Omental fat pad (tissue), 4 donors: ENCODE data around the gene BAD. TPM values are rescaled to one million over a fixed set of nuclear protein-coding genes. Genes with fewer than 3 reads are reported as not detected.

Source experiments
- ATAC-seq: fragments of 150-250 bp; one replicate; pipeline ENCODE4 v1.9.1; 2016; ENCODE audit warnings: mild to moderate bottlenecking, moderate library complexity; ENCODE audit not compliant: low FRiP score
- DNase-seq: peaks from one replicate; pipeline ENCODE4 v3.0.0-alpha.2; 2019; ENCODE audit warnings: low spot score
- total RNA-seq, 4 donors: library from RNA; depleted of rRNA; stranded (reverse); fragments of >200 nt; gene quantifications; one replicate each; pipeline ENCODE4 v1.1.0, GENCODE V29; 2016
- TF ChIP-seq, protein P1 (sequence below), 3 donors: fragments of 450-650 bp; IDR thresholded peaks; one replicate each; pipeline ENCODE4 v1.5.1; 2016 to 2017; ENCODE audit warnings: antibody characterized with exemption in 3 of 3, mild to moderate bottlenecking in 3 of 3, moderate library complexity in 2 of 3

BAD gene
- total RNA-seq, 4 donors from 2014 or later: 47.9 to 89.7 (median 78.8) TPM

DNA sequence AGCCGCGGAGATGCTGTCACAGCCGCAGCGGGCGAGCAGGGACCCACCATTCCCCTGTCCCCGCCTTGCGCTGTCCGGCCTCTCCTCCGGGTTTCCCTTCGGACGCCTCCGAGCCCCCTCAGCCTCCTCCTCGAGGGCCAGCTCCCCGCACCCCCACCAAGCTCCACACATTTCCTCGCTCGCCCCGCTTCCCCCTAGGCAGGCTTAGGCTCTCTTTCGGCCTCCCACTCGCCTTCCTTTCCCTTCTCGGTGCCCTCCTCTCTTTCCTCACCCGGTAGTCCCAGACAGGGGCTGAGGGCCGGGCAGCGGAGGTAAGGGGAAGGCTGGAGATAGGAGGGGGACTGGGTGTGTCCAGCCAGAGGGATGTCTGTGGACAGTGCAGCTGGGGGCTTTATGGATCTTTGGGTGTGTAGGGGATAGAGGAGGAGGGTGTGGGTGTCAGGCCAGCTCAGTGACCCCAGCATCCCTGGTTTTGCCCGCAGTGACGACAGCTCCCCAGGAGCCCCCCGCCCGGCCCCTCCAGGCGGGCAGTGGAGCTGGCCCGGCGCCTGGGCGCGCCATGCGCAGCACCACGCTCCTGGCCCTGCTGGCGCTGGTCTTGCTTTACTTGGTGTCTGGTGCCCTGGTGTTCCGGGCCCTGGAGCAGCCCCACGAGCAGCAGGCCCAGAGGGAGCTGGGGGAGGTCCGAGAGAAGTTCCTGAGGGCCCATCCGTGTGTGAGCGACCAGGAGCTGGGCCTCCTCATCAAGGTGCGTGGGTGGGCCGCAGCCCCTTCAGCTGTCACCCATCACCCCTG is 8.2 kb upstream of the BAD start:
- TF ChIP-seq, protein P1, sequence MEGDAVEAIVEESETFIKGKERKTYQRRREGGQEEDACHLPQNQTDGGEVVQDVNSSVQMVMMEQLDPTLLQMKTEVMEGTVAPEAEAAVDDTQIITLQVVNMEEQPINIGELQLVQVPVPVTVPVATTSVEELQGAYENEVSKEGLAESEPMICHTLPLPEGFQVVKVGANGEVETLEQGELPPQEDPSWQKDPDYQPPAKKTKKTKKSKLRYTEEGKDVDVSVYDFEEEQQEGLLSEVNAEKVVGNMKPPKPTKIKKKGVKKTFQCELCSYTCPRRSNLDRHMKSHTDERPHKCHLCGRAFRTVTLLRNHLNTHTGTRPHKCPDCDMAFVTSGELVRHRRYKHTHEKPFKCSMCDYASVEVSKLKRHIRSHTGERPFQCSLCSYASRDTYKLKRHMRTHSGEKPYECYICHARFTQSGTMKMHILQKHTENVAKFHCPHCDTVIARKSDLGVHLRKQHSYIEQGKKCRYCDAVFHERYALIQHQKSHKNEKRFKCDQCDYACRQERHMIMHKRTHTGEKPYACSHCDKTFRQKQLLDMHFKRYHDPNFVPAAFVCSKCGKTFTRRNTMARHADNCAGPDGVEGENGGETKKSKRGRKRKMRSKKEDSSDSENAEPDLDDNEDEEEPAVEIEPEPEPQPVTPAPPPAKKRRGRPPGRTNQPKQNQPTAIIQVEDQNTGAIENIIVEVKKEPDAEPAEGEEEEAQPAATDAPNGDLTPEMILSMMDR (IDR thresholded peaks at IDR 0.05): no peak
- no peak for DNase-seq
- no peak for ATAC-seq

DNA sequence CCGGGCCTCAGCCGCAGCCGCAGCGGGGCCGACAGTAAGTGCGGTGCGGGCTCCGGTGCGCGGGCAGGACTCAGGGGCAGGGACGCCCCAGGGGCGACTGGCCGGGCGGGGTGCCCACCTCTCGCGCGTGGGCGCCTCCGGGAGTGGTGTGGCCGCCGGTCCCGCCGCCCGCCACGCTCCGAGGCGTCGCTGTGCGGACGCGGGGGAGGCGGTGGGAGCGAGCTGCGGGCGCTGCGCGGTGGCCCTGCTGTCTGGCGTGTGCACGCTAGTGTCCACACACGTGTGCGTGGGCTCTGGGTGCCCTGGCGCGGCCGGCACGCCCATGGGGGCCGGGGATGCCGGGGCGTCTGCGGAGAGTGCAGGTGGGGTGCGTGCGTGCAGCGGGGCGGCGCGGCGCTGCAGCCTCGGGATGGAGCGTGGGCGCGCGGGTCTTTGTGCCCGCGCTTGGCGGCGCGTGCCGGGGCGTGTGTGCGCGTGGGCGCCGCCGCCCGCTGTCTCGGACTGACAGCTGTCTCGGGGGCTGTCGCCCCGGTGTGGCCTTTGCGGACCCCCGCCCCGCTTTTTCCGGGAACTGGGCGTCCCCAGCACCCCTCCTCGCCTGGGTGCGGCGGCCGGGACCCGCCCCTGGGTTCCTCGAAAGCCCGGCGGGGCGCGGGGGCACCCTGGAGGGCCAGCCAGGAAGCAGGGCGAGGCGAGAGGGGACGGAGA is 7.4 kb upstream of the BAD start:
- ATAC-seq (no peak), DNase-seq (no peak)
- TF ChIP-seq, protein P1 (IDR thresholded peaks at IDR 0.05): no peak

DNA sequence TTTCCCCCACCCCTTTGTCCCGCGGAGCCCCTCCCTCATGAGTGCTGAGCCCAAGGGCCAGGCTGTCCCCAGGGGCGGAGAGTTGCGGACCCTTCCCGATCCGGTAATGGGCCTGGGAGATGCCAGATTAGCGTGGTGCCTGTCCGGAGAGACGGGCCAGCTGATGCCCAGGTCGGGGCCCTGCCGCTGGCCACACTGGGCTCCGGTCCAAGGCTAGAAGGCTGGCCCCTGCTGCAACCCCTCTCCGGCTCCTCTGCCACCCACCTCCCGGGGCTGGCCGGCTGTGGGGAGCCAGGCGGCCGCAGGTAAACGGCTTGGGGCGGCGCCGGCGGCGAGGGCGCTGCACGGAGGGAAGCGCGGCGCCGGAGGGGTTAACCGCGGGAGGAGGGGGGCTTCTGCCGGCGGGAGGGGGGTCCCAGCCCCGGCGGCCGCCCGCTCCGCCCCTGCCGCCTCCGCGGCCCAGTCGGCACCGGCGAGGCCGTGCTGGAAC is 6.8 kb upstream of the BAD start, which contains the start of gene KCNK4:
TSS of gene KCNK4 (plus strand) at position 41 of the 490 bp plus-strand sequence. CDS start 1,717 bp downstream, outside the sequence.
- TF ChIP-seq, protein P1 (IDR thresholded peaks at IDR 0.05): no peak
- ATAC-seq: no peak
- no peak for DNase-seq

DNA sequence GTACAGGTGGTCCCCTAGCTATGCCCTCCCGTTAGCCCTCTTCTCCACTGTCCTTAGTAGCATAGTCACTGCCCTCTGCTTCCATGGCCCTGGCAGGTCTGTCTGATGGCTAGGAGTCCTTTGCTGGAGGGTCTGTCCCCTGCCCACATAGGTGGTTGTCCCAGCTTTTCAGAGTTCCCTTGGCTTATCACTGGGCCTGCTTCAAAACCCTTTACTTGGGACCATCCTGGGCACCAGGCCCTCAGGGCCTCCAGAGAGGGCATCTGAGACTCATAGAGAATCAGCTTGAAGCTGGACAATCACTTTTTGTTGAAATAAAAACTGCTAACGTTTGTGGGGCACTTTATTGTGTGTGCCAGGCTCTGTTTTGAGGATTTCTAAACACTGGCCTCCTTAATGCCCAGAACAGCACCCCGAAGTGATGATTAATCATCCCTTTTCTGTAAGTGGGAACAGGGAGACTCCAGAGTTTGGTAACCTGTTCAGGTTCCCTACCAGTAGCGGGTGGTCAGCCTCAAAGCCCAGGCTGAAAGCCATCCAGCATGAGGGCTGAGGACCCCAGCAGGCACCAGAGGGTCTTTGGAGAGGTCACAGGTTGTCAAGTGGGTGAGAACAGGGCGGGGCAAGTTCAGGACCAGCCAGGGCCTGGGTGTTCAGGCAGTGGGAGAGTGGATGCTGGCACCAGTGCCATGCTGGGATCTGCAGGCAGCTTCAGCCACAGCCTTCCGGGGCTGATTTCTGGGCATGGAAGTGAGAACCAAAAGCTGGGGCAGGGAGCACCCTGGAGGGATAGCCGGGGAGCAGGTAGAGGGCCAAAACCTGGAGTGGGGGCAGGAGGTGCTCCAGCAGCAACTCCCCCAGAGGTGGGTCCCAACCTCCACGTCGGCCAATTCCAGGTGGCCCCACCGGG is 6.1 kb upstream of the BAD start:
- DNase-seq (no peak), ATAC-seq (no peak)
- TF ChIP-seq, protein P1 (IDR thresholded peaks at IDR 0.05): no peak

DNA sequence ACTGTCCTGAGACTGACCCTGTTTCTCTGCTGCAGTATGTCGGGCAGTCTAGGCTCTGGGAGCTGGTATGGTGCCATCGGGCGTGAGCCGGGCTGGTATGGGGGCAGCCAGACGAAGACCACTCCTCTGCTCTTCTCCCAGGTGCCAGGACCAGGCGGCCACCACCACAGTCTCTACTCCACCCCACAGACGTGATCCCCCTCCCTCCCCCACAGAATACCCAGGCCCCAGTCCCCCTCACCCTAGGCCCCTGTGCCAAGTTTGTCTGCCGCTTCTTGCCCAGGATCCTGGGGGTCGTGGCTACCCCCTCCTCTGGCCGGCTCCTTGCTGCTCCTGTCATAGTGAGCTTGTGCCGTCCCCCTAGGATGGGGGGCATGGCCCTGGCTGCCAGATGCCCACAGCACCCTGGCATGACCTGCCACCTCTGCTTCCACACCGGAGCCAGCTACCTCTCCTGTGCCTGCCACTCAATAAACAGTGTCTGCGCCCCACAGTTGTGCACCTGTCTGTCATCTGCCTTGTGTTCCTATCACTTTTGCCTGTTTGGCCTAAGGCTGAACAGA is 4.6 kb upstream of the BAD start:
- TF ChIP-seq, protein P1 (IDR thresholded peaks at IDR 0.05): no peak
- ATAC-seq: no peak
- no peak for DNase-seq

DNA sequence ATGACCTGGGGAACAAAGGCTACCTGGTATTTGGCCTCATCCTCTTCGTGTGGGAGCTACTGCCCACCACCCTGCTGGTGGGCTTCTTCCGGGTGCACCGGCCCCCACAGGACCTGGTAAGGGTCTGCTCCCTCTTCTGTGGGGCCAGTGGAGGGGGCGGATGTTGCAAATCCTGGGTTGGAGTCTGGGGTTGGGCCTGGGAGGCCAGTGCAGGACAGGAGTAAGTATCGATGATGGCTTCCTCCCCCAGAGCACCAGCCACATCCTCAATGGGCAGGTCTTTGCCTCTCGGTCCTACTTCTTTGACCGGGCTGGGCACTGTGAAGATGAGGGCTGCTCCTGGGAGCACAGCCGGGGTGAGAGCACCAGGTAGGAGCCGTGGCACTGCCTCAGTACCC is 3.9 kb upstream of the BAD start:
- ATAC-seq (no peak), DNase-seq (no peak)
- TF ChIP-seq, protein P1 (IDR thresholded peaks at IDR 0.05): no peak
